NCI-H526 treated with DMSO at 0.1 percent for 48 hours (cell line): ENCODE data around the gene SLC12A6.

ENCODE experiments used
- DNase-seq: peaks from one replicate; lab custom pipeline; 2025; lab: John Stamatoyannopoulos, UW

The SLC12A6 gene

GRCh38 chr15:34330279-34330678 is 7.3 kb downstream of the SLC12A6 start:
- DNase-seq: no peak

- no peak for DNase-seq
Observed at GRCh38 chr15:34329006-34329405, 8.6 kb downstream of the SLC12A6 start.

- DNase-seq: no peak
Observed at GRCh38 chr15:34327906-34328305, 9.7 kb downstream of the SLC12A6 start.

- no peak for DNase-seq
Observed at GRCh38 chr15:34325368-34325767, 12.2 kb downstream of the SLC12A6 start.

GRCh38 chr15:34324933-34325332 is 12.6 kb downstream of the SLC12A6 start:
- no peak for DNase-seq

- DNase-seq: no peak
Observed at GRCh38 chr15:34323217-34323616, 14.4 kb downstream of the SLC12A6 start.

- DNase-seq: peak; percentile 47
Observed at GRCh38 chr15:34318277-34319079, 19.1 kb downstream of the SLC12A6 start.

GRCh38 chr15:34314491-34315490 is 22.8 kb downstream of the SLC12A6 start:
- DNase-seq: no peak

GRCh38 chr15:34311563-34311962 is 26.0 kb downstream of the SLC12A6 start:
- DNase-seq: no peak

- no peak for DNase-seq
Observed at GRCh38 chr15:34304613-34305012, 33.0 kb downstream of the SLC12A6 start.

GRCh38 chr15:34301058-34301457 is 36.5 kb downstream of the SLC12A6 start:
- no peak for DNase-seq

GRCh38 chr15:34297059-34297458 is 40.5 kb downstream of the SLC12A6 start:
- no peak for DNase-seq

- DNase-seq: no peak
Observed at GRCh38 chr15:34292621-34293020, 45.0 kb downstream of the SLC12A6 start.

GRCh38 chr15:34284937-34285336 is 52.6 kb downstream of the SLC12A6 start:
- DNase-seq: no peak

GRCh38 chr15:34282384-34282783 is 55.2 kb downstream of the SLC12A6 start:
- no peak for DNase-seq

- no peak for DNase-seq
Observed at GRCh38 chr15:34280193-34280592, 57.4 kb downstream of the SLC12A6 start.

GRCh38 chr15:34279368-34279767 is 58.2 kb downstream of the SLC12A6 start:
- no peak for DNase-seq

GRCh38 chr15:34275721-34276120 is 61.9 kb downstream of the SLC12A6 start:
- DNase-seq: no peak

- no peak for DNase-seq
Observed at GRCh38 chr15:34275154-34275553, 62.4 kb downstream of the SLC12A6 start.

GRCh38 chr15:34271493-34271892 is 66.1 kb downstream of the SLC12A6 start:
- no peak for DNase-seq

- DNase-seq: no peak
Observed at GRCh38 chr15:34266751-34267150, 70.8 kb downstream of the SLC12A6 start.

GRCh38 chr15:34264076-34264475 is 73.5 kb downstream of the SLC12A6 start:
- DNase-seq: no peak

GRCh38 chr15:34262362-34262761 is 75.2 kb downstream of the SLC12A6 start:
- DNase-seq: no peak
